Osteoblast (primary cell): Measurements from ENCODE around the gene PILRB. TPM values are rescaled to one million over a fixed set of nuclear protein-coding genes. Genes with fewer than 3 reads are reported as not detected.
A peak's percentile ranks its signal among the peaks of the same experiment; 100 is the strongest.

Experiments
- DNase-seq: peaks from one replicate; pipeline ENCODE4 v3.0.0; 2011; ENCODE audit warnings: low spot score, mixed read lengths; ENCODE audit not compliant: insufficient read length; ENCODE audit errors: missing footprints
- H2AFZ ChIP-seq: 2 replicates; pipeline ENCODE4 v1.6.0; 2011; ENCODE audit warnings: mild to moderate bottlenecking, low read length
- H3K27ac ChIP-seq: 2 replicates; pipeline ENCODE4 v1.5.1; 2011; ENCODE audit warnings: mild to moderate bottlenecking, low read depth, low read length, moderate library complexity
- H3K27me3 ChIP-seq: 2 replicates; pipeline ENCODE4 v1.6.0; 2012; ENCODE audit warnings: mild to moderate bottlenecking, control low read depth, inconsistent platforms, low read length, moderate library complexity; ENCODE audit not compliant: insufficient read depth
- H3K36me3 ChIP-seq: 2 replicates; pipeline ENCODE4 v1.5.1; 2011; ENCODE audit warnings: mild to moderate bottlenecking, low read length, control low read depth, moderate library complexity; ENCODE audit not compliant: insufficient read depth
- H3K4me1 ChIP-seq: 2 replicates; pipeline ENCODE4 v1.5.1; 2011; ENCODE audit warnings: mild to moderate bottlenecking, low read length, control low read depth, moderate library complexity; ENCODE audit not compliant: insufficient read depth
- H3K4me2 ChIP-seq: 2 replicates; pipeline ENCODE4 v1.6.0; 2011; ENCODE audit warnings: mild to moderate bottlenecking, low read length; ENCODE audit not compliant: insufficient read depth
- H3K4me3 ChIP-seq: fragments of 200-600 bp; sonication (generic); 3 replicates; pipeline ENCODE4 v1.5.1; 2012; ENCODE audit warnings: mild to moderate bottlenecking, low read length, inconsistent platforms; ENCODE audit not compliant: insufficient read depth
- H3K79me2 ChIP-seq: 2 replicates; pipeline ENCODE4 v1.6.0; 2012; ENCODE audit warnings: mild to moderate bottlenecking, low read length, control low read depth, inconsistent platforms; ENCODE audit not compliant: insufficient read depth
- H3K9me3 ChIP-seq: 2 replicates; pipeline ENCODE4 v1.5.1; 2011; ENCODE audit warnings: low read depth, low read length, control low read depth
- H4K20me1 ChIP-seq: 2 replicates; pipeline ENCODE4 v1.6.0; 2012; ENCODE audit warnings: mild to moderate bottlenecking, low read length, control low read depth; ENCODE audit not compliant: insufficient read depth
- CTCF ChIP-seq: IDR thresholded peaks from 2 replicates; pipeline ENCODE4 v1.5.1; 2011; ENCODE audit warnings: mild to moderate bottlenecking, low read depth, low read length, moderate library complexity; ENCODE audit errors: extremely low read depth
- total RNA-seq: library from RNA; depleted of rRNA; stranded (reverse); fragments of >200 nt; gene quantifications from 2 replicates; pipeline ENCODE4 v1.2.3, GENCODE V29; 2012

Gene PILRB
- total RNA-seq, 1 donor: 14.8 TPM

GRCh38 chr7:100370746-100371145, 12.8 kb downstream of the PILRB start:
- Histone ChIP-seq H3K9me3 (no peaks in the 10 kb centered on the region), H3K4me2 (no peak overlapping the region)
- TF ChIP-seq CTCF: no peak

GRCh38 chr7:100371561-100372171, 13.7 kb downstream of the PILRB start:
- H2AFZ ChIP-seq: peak overlapping the region; percentile 10
- TF ChIP-seq CTCF: no peak

More at GRCh38 chr7:100370746-100371145, 12.8 kb downstream of the PILRB start:
- no peaks in the 10 kb centered on the region for H3K4me1 ChIP-seq
- H2AFZ ChIP-seq: no peak overlapping the region
- H3K36me3 ChIP-seq: no peaks in the 10 kb centered on the region
- no peaks in the 10 kb centered on the region for H3K79me2 ChIP-seq
- no peaks in the 10 kb centered on the region for H3K27me3 ChIP-seq
- no peak overlapping the region for H3K27ac ChIP-seq
- no peaks in the 10 kb centered on the region for H4K20me1 ChIP-seq
- DNase-seq: no peak
- no peak overlapping the region for H3K4me3 ChIP-seq

GRCh38 chr7:100372256-100372655, 14.3 kb downstream of the PILRB start:
- no peaks in the 10 kb centered on the region for H3K27me3 ChIP-seq
- H3K4me1 ChIP-seq: no peaks in the 10 kb centered on the region
- H3K79me2 ChIP-seq: no peaks in the 10 kb centered on the region
- H3K9me3 ChIP-seq: no peaks in the 10 kb centered on the region
- DNase-seq: no peak
- H3K4me3 ChIP-seq: no peak overlapping the region
- no peaks in the 10 kb centered on the region for H4K20me1 ChIP-seq
- TF ChIP-seq CTCF: no peak
- H3K36me3 ChIP-seq: no peaks in the 10 kb centered on the region
- H3K4me2 ChIP-seq: peak overlapping the region; percentile 32
- peak overlapping the region; percentile 78 for H2AFZ ChIP-seq
- H3K27ac ChIP-seq: no peak overlapping the region

More at GRCh38 chr7:100371561-100372171, 13.7 kb downstream of the PILRB start:
- no peak overlapping the region for H3K4me2 ChIP-seq
- H3K36me3 ChIP-seq: no peaks in the 10 kb centered on the region
- no peak for DNase-seq
- no peaks in the 10 kb centered on the region for H4K20me1 ChIP-seq
- H3K4me1 ChIP-seq: no peaks in the 10 kb centered on the region
- no peaks in the 10 kb centered on the region for H3K27me3 ChIP-seq
- H3K79me2 ChIP-seq: no peaks in the 10 kb centered on the region
- no peak overlapping the region for H3K27ac ChIP-seq
- H3K9me3 ChIP-seq: no peaks in the 10 kb centered on the region
- no peak overlapping the region for H3K4me3 ChIP-seq

GRCh38 chr7:100372694-100373093, 14.8 kb downstream of the PILRB start:
- no peaks in the 10 kb centered on the region for H3K27me3 ChIP-seq
- peak overlapping the region; percentile 78 for H2AFZ ChIP-seq
- no peak for TF ChIP-seq CTCF
- H3K4me3 ChIP-seq: no peak overlapping the region
- no peak overlapping the region for H3K4me2 ChIP-seq
- no peaks in the 10 kb centered on the region for H3K9me3 ChIP-seq
- H3K4me1 ChIP-seq: no peaks in the 10 kb centered on the region
- DNase-seq: no peak
- H3K36me3 ChIP-seq: no peaks in the 10 kb centered on the region
- no peaks in the 10 kb centered on the region for H4K20me1 ChIP-seq
- no peaks in the 10 kb centered on the region for H3K79me2 ChIP-seq
- no peak overlapping the region for H3K27ac ChIP-seq
